HEK293 (cell line): ENCODE data around the gene QPCT.

Source experiments
- CTCF ChIA-PET: fragments of 350-600 bp; formaldehyde crosslinking; extraction: SDS; loops from one replicate; lab custom pipeline; 2021; ENCODE audit warnings: antibody characterized with exemption; lab: Yijun Ruan, JAX
- POLR2A ChIA-PET: fragments of 300-600 bp; formaldehyde crosslinking; extraction: SDS; loops from one replicate; lab custom pipeline; 2020; ENCODE audit warnings: antibody characterized with exemption, inconsistent platforms; lab: Yijun Ruan, JAX
- H3K27ac ChIP-seq: fragments of 200-500 bp; sonication (Bioruptor generic); 2 replicates; pipeline ENCODE4 v1.5.1; 2014; ENCODE audit warnings: low read depth, low read length, control low read depth, inconsistent platforms; ENCODE audit errors: extremely low read depth
- H3K36me3 ChIP-seq, 2 experiments: fragments of 200-500 bp in 1 of 2; sonication (Bioruptor generic) in 1 of 2; 1 replicate in 1 of 2; 2 replicates in 1 of 2; pipeline ENCODE4 v1.5.1; 2014 to 2017; ENCODE audit warnings: inconsistent platforms in 2 of 2, low read length in 2 of 2; ENCODE audit not compliant: control insufficient read depth in 2 of 2, insufficient read depth in 1 of 2
- H3K4me1 ChIP-seq: fragments of 200-500 bp; sonication (Bioruptor generic); 2 replicates; pipeline ENCODE4 v1.5.1; 2014; ENCODE audit warnings: mild to moderate bottlenecking, low read length, inconsistent platforms; ENCODE audit not compliant: control insufficient read depth, insufficient read depth
- H3K4me3 ChIP-seq: 2 replicates; pipeline ENCODE4 v1.5.1; 2011; ENCODE audit warnings: low read depth, mild to moderate bottlenecking, control low read depth, low read length, moderate library complexity
- H3K9me3 ChIP-seq: fragments of 200-500 bp; sonication (Bioruptor generic); 2 replicates; pipeline ENCODE4 v1.5.1; 2014; ENCODE audit warnings: low read depth, low read length, inconsistent platforms; ENCODE audit not compliant: control insufficient read depth, insufficient read depth
- MYNN ChIP-seq: fragments of 450-650 bp; formaldehyde crosslinking; IDR thresholded peaks from 2 replicates; pipeline ENCODE4 v1.5.1; 2016; ENCODE audit warnings: missing biosample characterization, missing genetic modification characterization, borderline replicate concordance
- PRDM1 ChIP-seq: fragments of 450-650 bp; formaldehyde crosslinking; IDR thresholded peaks from 2 replicates; pipeline ENCODE4; 2016; ENCODE audit warnings: missing biosample characterization, missing genetic modification characterization
- PRDM10 ChIP-seq: fragments of 450-650 bp; formaldehyde crosslinking; IDR thresholded peaks from 2 replicates; pipeline ENCODE4 v1.5.1; 2016; ENCODE audit warnings: missing biosample characterization, missing genetic modification characterization
- REST ChIP-seq: fragments of 450-650 bp; formaldehyde crosslinking; IDR thresholded peaks from 2 replicates; pipeline ENCODE4 v1.5.1; 2016; ENCODE audit warnings: missing biosample characterization, missing genetic modification characterization
- ZNF132 ChIP-seq: fragments of 450-650 bp; formaldehyde crosslinking; IDR thresholded peaks from 2 replicates; pipeline ENCODE4 v1.5.1; 2017; ENCODE audit warnings: missing biosample characterization, missing genetic modification characterization, borderline replicate concordance
- ZNF157 ChIP-seq: fragments of 450-650 bp; formaldehyde crosslinking; IDR thresholded peaks from 2 replicates; pipeline ENCODE4 v1.5.1; 2016; ENCODE audit warnings: missing biosample characterization, missing genetic modification characterization
- ZNF2 ChIP-seq: fragments of 450-650 bp; formaldehyde crosslinking; IDR thresholded peaks from 2 replicates; pipeline ENCODE4 v1.5.1; 2016; ENCODE audit warnings: missing biosample characterization, missing genetic modification characterization
- ZNF221 ChIP-seq: fragments of 450-650 bp; formaldehyde crosslinking; IDR thresholded peaks from 2 replicates; pipeline ENCODE4 v1.5.1; 2017; ENCODE audit warnings: missing biosample characterization, missing genetic modification characterization, borderline replicate concordance
- ZNF23 ChIP-seq: fragments of 450-650 bp; formaldehyde crosslinking; IDR thresholded peaks from 2 replicates; pipeline ENCODE4 v1.5.1; 2016; ENCODE audit warnings: missing biosample characterization, missing genetic modification characterization, borderline replicate concordance
- ZNF292 ChIP-seq: fragments of 450-650 bp; formaldehyde crosslinking; IDR thresholded peaks from 2 replicates; pipeline ENCODE4 v1.5.1; 2016; ENCODE audit warnings: low read depth, missing biosample characterization, missing genetic modification characterization, borderline replicate concordance
- ZNF335 ChIP-seq: fragments of 450-650 bp; formaldehyde crosslinking; conservative IDR thresholded peaks from 2 replicates; pipeline ENCODE4 v1.5.1; 2016; ENCODE audit warnings: missing biosample characterization, missing genetic modification characterization
- ZNF600 ChIP-seq: fragments of 450-650 bp; formaldehyde crosslinking; IDR thresholded peaks from 2 replicates; pipeline ENCODE4 v1.5.1; 2016; ENCODE audit warnings: missing biosample characterization, missing genetic modification characterization
- ZNF621 ChIP-seq: fragments of 450-650 bp; formaldehyde crosslinking; IDR thresholded peaks from 2 replicates; pipeline ENCODE4 v1.5.1; 2017; ENCODE audit warnings: missing biosample characterization, missing genetic modification characterization
- ZNF623 ChIP-seq: fragments of 450-650 bp; formaldehyde crosslinking; IDR thresholded peaks from 2 replicates; pipeline ENCODE4 v1.5.1; 2016; ENCODE audit warnings: missing biosample characterization, missing genetic modification characterization
- ZNF626 ChIP-seq: fragments of 450-650 bp; sonication (Bioruptor Pico); formaldehyde crosslinking; IDR thresholded peaks from 2 replicates; pipeline ENCODE4 v1.5.1; 2018; ENCODE audit warnings: missing biosample characterization, missing genetic modification characterization, inconsistent platforms
- ZNF660 ChIP-seq: fragments of 450-650 bp; IDR thresholded peaks from 2 replicates; pipeline ENCODE4 v1.5.1; 2018; ENCODE audit warnings: missing biosample characterization, mild to moderate bottlenecking, missing genetic modification characterization
- TF ChIP-seq, protein P1 (sequence below): fragments of 450-650 bp; formaldehyde crosslinking; IDR thresholded peaks from 2 replicates; pipeline ENCODE4 v1.5.1; 2016; ENCODE audit warnings: missing biosample characterization, missing genetic modification characterization, borderline replicate concordance
- TF ChIP-seq, protein P2 (sequence below): fragments of 450-650 bp; formaldehyde crosslinking; IDR thresholded peaks from 2 replicates; pipeline ENCODE4 v1.5.1; 2016; ENCODE audit warnings: missing biosample characterization, missing genetic modification characterization
- TF ChIP-seq, protein P3 (sequence below): fragments of 450-650 bp; formaldehyde crosslinking; IDR thresholded peaks from 2 replicates; pipeline ENCODE4 v1.5.1; 2016; ENCODE audit warnings: missing biosample characterization, missing genetic modification characterization
- TF ChIP-seq, protein P4 (sequence below): fragments of 450-650 bp; formaldehyde crosslinking; IDR thresholded peaks from 2 replicates; pipeline ENCODE4; 2016; ENCODE audit warnings: missing biosample characterization, missing genetic modification characterization

The QPCT gene

DNA sequence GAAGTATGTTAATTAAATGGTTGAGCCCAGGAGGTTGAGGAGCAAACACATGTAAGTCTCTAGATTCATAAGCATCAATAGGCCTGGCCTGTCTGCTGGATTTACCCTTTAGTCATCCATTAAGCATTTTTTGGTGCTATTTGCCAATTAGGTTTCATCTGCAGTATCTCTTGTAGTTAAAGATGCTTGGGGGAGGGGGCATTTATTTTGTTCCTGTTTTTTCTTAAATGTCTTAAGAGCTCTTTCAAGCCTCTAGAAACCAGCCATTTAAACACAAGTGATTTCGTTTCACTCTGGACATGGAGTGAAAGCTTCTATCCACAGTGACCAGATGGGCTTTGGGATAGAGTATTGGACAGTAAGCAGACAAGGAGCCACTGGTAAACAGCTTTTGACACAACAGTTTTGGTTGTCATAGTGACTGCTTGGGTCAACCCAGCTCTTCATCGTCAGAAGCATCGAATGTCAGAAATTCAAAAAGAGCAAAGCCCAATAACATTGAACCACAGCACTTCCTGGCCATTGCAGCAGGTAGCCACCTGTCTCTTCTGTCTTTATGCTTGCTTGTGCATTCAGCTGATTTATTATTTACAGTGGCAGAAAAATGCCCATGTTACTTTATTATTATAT, 4.9 kb downstream of the QPCT start:
- Histone ChIP-seq H3K27ac (no peak overlapping the region), H3K4me3 (no peak overlapping the region), H3K36me3 (no peaks in the 10 kb centered on the region), H3K4me1 (peaks cover 14% of the 10 kb centered on the region), H3K9me3 (no peaks in the 10 kb centered on the region)
- no peak for TF ChIP-seq ZNF2
- no peak for TF ChIP-seq ZNF626 (tag by site-specific recombination)
- TF ChIP-seq ZNF23 (tag by site-specific recombination), result no peak
- TF ChIP-seq, protein P1, sequence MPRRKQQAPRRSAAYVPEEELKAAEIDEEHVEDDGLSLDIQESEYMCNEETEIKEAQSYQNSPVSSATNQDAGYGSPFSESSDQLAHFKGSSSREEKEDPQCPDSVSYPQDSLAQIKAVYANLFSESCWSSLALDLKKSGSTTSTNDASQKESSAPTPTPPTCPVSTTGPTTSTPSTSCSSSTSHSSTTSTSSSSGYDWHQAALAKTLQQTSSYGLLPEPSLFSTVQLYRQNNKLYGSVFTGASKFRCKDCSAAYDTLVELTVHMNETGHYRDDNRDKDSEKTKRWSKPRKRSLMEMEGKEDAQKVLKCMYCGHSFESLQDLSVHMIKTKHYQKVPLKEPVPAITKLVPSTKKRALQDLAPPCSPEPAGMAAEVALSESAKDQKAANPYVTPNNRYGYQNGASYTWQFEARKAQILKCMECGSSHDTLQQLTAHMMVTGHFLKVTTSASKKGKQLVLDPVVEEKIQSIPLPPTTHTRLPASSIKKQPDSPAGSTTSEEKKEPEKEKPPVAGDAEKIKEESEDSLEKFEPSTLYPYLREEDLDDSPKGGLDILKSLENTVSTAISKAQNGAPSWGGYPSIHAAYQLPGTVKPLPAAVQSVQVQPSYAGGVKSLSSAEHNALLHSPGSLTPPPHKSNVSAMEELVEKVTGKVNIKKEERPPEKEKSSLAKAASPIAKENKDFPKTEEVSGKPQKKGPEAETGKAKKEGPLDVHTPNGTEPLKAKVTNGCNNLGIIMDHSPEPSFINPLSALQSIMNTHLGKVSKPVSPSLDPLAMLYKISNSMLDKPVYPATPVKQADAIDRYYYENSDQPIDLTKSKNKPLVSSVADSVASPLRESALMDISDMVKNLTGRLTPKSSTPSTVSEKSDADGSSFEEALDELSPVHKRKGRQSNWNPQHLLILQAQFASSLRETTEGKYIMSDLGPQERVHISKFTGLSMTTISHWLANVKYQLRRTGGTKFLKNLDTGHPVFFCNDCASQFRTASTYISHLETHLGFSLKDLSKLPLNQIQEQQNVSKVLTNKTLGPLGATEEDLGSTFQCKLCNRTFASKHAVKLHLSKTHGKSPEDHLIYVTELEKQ (tag by site-specific recombination), result no peak
- TF ChIP-seq MYNN, result no peak
- no peak for TF ChIP-seq ZNF600 (tag by site-specific recombination)
- no peak for TF ChIP-seq PRDM10 (tag by site-specific recombination)
- TF ChIP-seq ZNF292 (tag by site-specific recombination), result no peak
- TF ChIP-seq ZNF623 (tag by site-specific recombination), result no peak
- TF ChIP-seq, protein P2, sequence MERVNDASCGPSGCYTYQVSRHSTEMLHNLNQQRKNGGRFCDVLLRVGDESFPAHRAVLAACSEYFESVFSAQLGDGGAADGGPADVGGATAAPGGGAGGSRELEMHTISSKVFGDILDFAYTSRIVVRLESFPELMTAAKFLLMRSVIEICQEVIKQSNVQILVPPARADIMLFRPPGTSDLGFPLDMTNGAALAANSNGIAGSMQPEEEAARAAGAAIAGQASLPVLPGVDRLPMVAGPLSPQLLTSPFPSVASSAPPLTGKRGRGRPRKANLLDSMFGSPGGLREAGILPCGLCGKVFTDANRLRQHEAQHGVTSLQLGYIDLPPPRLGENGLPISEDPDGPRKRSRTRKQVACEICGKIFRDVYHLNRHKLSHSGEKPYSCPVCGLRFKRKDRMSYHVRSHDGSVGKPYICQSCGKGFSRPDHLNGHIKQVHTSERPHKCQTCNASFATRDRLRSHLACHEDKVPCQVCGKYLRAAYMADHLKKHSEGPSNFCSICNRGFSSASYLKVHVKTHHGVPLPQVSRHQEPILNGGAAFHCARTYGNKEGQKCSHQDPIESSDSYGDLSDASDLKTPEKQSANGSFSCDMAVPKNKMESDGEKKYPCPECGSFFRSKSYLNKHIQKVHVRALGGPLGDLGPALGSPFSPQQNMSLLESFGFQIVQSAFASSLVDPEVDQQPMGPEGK (tag by site-specific recombination), result no peak
- TF ChIP-seq REST (tag by site-specific recombination), result no peak
- TF ChIP-seq, protein P3, sequence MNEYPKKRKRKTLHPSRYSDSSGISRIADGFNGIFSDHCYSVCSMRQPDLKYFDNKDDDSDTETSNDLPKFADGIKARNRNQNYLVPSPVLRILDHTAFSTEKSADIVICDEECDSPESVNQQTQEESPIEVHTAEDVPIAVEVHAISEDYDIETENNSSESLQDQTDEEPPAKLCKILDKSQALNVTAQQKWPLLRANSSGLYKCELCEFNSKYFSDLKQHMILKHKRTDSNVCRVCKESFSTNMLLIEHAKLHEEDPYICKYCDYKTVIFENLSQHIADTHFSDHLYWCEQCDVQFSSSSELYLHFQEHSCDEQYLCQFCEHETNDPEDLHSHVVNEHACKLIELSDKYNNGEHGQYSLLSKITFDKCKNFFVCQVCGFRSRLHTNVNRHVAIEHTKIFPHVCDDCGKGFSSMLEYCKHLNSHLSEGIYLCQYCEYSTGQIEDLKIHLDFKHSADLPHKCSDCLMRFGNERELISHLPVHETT (tag by site-specific recombination), result no peak
- no peak for TF ChIP-seq ZNF157 (tag by site-specific recombination)
- no peak for TF ChIP-seq ZNF132 (tag by site-specific recombination)
- no peak for TF ChIP-seq ZNF621 (tag by site-specific recombination)
- no peak for TF ChIP-seq PRDM1
- TF ChIP-seq ZNF221 (tag by site-specific recombination), result no peak
- TF ChIP-seq, protein P4, sequence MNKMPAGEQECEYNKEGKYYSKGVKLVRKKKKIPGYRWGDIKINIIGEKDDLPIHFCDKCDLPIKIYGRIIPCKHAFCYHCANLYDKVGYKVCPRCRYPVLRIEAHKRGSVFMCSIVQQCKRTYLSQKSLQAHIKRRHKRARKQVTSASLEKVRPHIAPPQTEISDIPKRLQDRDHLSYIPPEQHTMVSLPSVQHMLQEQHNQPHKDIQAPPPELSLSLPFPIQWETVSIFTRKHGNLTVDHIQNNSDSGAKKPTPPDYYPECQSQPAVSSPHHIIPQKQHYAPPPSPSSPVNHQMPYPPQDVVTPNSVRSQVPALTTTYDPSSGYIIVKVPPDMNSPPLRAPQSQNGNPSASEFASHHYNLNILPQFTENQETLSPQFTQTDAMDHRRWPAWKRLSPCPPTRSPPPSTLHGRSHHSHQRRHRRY (tag by site-specific recombination), result no peak
- TF ChIP-seq ZNF335 (tag by site-specific recombination), result no peak
- TF ChIP-seq ZNF660, result no peak
- ChIA-PET POLR2A (interaction anchor here (1.5 kb wide), 1 partner anchor 28 kb away, joined by 3 read pairs; no protein-coding TSS in a partner anchor), CTCF (interaction anchor here (0.6 to 1.5 kb wide), 4 partner anchors 10 to 186 kb away, joined by 3 to 6 read pairs (median 4); no protein-coding TSS in a partner anchor)
